GM23338 (cell line): ENCODE results near the gene FARS2. TPM values are rescaled to one million over a fixed set of nuclear protein-coding genes. Genes with fewer than 3 reads are reported as not detected.

ENCODE experiments used
- ATAC-seq: fragments of 200-7000 bp; cut with Tn5 transposase; 3 replicates; pipeline ENCODE4 v1.9.1; 2020
- DNase-seq: peaks from one replicate; pipeline ENCODE4 v3.0.0-alpha.2; 2015; ENCODE audit warnings: low spot score
- H2AFZ ChIP-seq: fragments of 200-600 bp; sonication (generic); 2 replicates; pipeline ENCODE4 v1.8.0; 2016; ENCODE audit warnings: antibody characterized with exemption, mild to moderate bottlenecking, moderate library complexity
- H3F3A ChIP-seq: fragments of 200-600 bp; sonication (generic); replicated peaks from 2 replicates; pipeline ENCODE4 v1.8.0; 2017; ENCODE audit warnings: antibody characterized with exemption, mixed run types, low read depth
- H3K27ac ChIP-seq: fragments of 200-600 bp; sonication (generic); 2 replicates; pipeline ENCODE4 v1.6.1; 2016; ENCODE audit warnings: low read depth
- H3K27me3 ChIP-seq: fragments of 200-600 bp; sonication (generic); 2 replicates; pipeline ENCODE4 v1.8.0; 2016; ENCODE audit warnings: mild to moderate bottlenecking, mixed run types, moderate library complexity; ENCODE audit not compliant: insufficient read depth
- H3K36me3 ChIP-seq: fragments of 200-600 bp; sonication (generic); 2 replicates; pipeline ENCODE4 v1.8.0; 2016; ENCODE audit warnings: mild to moderate bottlenecking; ENCODE audit not compliant: insufficient read depth
- H3K4me1 ChIP-seq: fragments of 200-600 bp; sonication (generic); 2 replicates; pipeline ENCODE4 v1.8.0; 2016; ENCODE audit warnings: mild to moderate bottlenecking, moderate library complexity; ENCODE audit not compliant: insufficient read depth
- H3K4me2 ChIP-seq: fragments of 200-600 bp; sonication (generic); 2 replicates; pipeline ENCODE4 v1.7.1; 2017; ENCODE audit warnings: mixed run types
- H3K4me3 ChIP-seq: fragments of 200-600 bp; sonication (generic); 2 replicates; pipeline ENCODE4 v1.6.1; 2016; ENCODE audit warnings: mixed run types
- H3K79me2 ChIP-seq: fragments of 200-600 bp; sonication (generic); replicated peaks from 2 replicates; pipeline ENCODE4 v1.8.0; 2017; ENCODE audit warnings: mild to moderate bottlenecking; ENCODE audit not compliant: insufficient read depth
- H3K9me2 ChIP-seq: fragments of 200-600 bp; sonication (generic); 2 replicates; pipeline ENCODE4 v1.8.0; 2017; ENCODE audit not compliant: insufficient read depth
- H4K20me1 ChIP-seq: fragments of 200-600 bp; sonication (generic); replicated peaks from 2 replicates; pipeline ENCODE4 v1.8.0; 2017; ENCODE audit warnings: mild to moderate bottlenecking; ENCODE audit not compliant: insufficient read depth
- H3K27ac Mint-ChIP-seq: 2 replicates; pipeline ENCODE4 v1.8.0; 2020; ENCODE audit warnings: inconsistent platforms, mild to moderate bottlenecking, moderate library complexity, mixed read lengths
- H3K27me3 Mint-ChIP-seq: 3 replicates; pipeline ENCODE4 v1.8.0; 2022; ENCODE audit warnings: low read depth, mild to moderate bottlenecking, moderate library complexity, mixed read lengths, inconsistent platforms; ENCODE audit not compliant: insufficient read depth, poor library complexity
- H3K36me3 Mint-ChIP-seq: 3 replicates; pipeline ENCODE4 v1.8.0; 2021; ENCODE audit warnings: low read depth, mild to moderate bottlenecking, inconsistent platforms, moderate library complexity, mixed read lengths
- H3K4me1 Mint-ChIP-seq: 3 replicates; pipeline ENCODE4 v1.8.0; 2020; ENCODE audit warnings: mild to moderate bottlenecking, inconsistent platforms, mixed read lengths
- H3K4me3 Mint-ChIP-seq: 3 replicates; pipeline ENCODE4 v1.8.0; 2021; ENCODE audit warnings: moderate library complexity, mild to moderate bottlenecking, inconsistent platforms, mixed read lengths
- H3K9me3 Mint-ChIP-seq: 3 replicates; pipeline ENCODE4 v1.8.0; 2020; ENCODE audit warnings: moderate library complexity, mild to moderate bottlenecking, inconsistent platforms, mixed read lengths
- CREB1 ChIP-seq: fragments of 250-450 bp; sonication (Bioruptor Pico); IDR thresholded peaks from 2 replicates; pipeline ENCODE4 v1.5.0; 2020; ENCODE audit warnings: low read depth, mild to moderate bottlenecking, moderate library complexity
- ETS1 ChIP-seq: IDR thresholded peaks from 2 replicates; pipeline ENCODE4 v1.6.1; 2016; ENCODE audit warnings: antibody characterized with exemption
- EZH2 ChIP-seq: fragments of 200-600 bp; sonication (generic); IDR thresholded peaks from one replicate; pipeline ENCODE4 v1.8.0; 2017; ENCODE audit warnings: antibody characterized with exemption, mild to moderate bottlenecking, low read depth; ENCODE audit not compliant: unreplicated experiment
- EZH2phosphoT487 ChIP-seq: fragments of 200-600 bp; sonication (generic); IDR thresholded peaks from one replicate; pipeline ENCODE4 v1.8.1; 2018; ENCODE audit warnings: antibody characterized with exemption; ENCODE audit not compliant: unreplicated experiment
- JUNB ChIP-seq: IDR thresholded peaks from one replicate; pipeline ENCODE4 v1.6.1; 2016; ENCODE audit warnings: antibody characterized with exemption; ENCODE audit not compliant: unreplicated experiment
- NANOG ChIP-seq: IDR thresholded peaks from 2 replicates; pipeline ENCODE4 v1.6.1; 2016; ENCODE audit warnings: antibody characterized with exemption, borderline replicate concordance
- REST ChIP-seq: IDR thresholded peaks from one replicate; pipeline ENCODE4 v1.6.1; 2018; ENCODE audit warnings: antibody characterized with exemption; ENCODE audit not compliant: unreplicated experiment
- ZNF114 ChIP-seq: fragments of 250-450 bp; sonication (Bioruptor Pico); IDR thresholded peaks from 2 replicates; pipeline ENCODE4 v1.5.0; 2020; ENCODE audit warnings: mild to moderate bottlenecking, moderate library complexity
- ZNF331 ChIP-seq: fragments of 250-450 bp; sonication (Bioruptor Pico); IDR thresholded peaks from 2 replicates; pipeline ENCODE4 v1.5.0; 2020; ENCODE audit warnings: low read depth, mild to moderate bottlenecking, moderate library complexity
- polyA plus RNA-seq: library from polyadenylated mRNA; unstranded; fragments of >200 nt; fragmentation: Nextera tagmentation; extraction: Ambion mirVana; gene quantifications from 2 replicates; pipeline ENCODE4 v1.2.1, GENCODE V29; 2016
- total RNA-seq: library from RNA; depleted of rRNA; stranded (reverse); fragments of >200 nt; shearing (Covaris generic); gene quantifications from 2 replicates; pipeline ENCODE4 v1.2.3, GENCODE V29; 2014
- TF ChIP-seq, protein P1 (sequence below), 2 experiments: fragments of 200-600 bp in 1 of 2; sonication (generic) in 1 of 2; conservative IDR thresholded peaks; 2 replicates each; pipeline versions ENCODE4 v1.5.1 to v1.6.1; 2016 to 2017; ENCODE audit warnings: antibody characterized with exemption in 2 of 2, low read depth in 2 of 2, mild to moderate bottlenecking in 2 of 2, moderate library complexity in 1 of 2

The FARS2 gene
- total and polyA plus RNA-seq, 2 experiments from 2014 or later: 7.6 to 19.0 TPM

DNA sequence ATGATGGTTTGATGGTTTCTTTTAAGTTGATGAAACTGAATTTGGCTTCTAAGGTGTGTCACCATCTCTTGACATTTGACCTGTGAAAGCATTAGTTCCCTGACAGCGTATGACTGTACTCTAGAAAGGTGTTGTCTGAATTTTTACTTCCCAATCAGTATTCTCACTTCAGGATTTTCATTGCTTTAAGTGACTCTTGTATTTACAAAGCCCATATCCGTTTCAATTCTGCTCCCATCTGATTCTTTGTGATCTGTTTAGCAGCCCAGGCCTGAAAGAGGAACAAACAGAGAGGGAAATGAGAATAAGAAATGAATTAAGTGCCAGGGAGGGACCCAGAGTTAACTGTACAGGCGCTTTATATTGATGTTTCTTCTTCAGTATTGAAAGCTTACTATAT lies 73.7 kb downstream of the FARS2 start (continued):
- TF ChIP-seq REST: no peak
- no peak for TF ChIP-seq NANOG
- TF ChIP-seq EZH2: no peak

DNA sequence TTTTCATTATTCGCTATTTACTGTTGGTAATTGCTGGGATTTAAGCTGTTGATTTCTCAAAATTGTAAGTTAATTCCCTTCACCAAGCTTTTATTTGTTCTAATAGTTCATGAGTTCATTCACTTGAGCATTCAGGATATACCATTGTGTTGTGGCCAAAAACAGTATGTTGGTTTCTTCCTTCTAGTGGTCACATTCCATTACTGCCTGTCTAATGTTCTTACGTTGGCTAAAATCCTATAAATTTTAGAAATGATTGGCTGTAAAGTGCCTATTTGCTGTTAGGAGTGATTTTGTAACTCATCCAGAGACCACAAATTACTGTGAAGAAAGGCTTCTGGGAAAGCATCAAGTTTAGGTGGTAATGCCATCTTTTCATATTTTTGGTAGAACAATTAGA lies 76.3 kb downstream of the FARS2 start:
- no peaks in the 10 kb centered on the region for H3K27me3 ChIP-seq
- DNase-seq (peak; percentile 19), ATAC-seq (no peak)
- no peaks in the 10 kb centered on the region for H3K4me1 ChIP-seq
- H3K27ac Mint-ChIP-seq: no peak overlapping the region
- no peaks in the 10 kb centered on the region for H3K36me3 Mint-ChIP-seq
- H3K9me3 Mint-ChIP-seq: no peaks in the 10 kb centered on the region
- no peaks in the 10 kb centered on the region for H3K36me3 ChIP-seq
- peaks cover 6% of the 10 kb centered on the region; the same call in 1 of the 2 replicates for H3K79me2 ChIP-seq
- peaks cover 3% of the 10 kb centered on the region for H3K27me3 Mint-ChIP-seq
- no peak overlapping the region for H3K4me3 ChIP-seq
- no peak overlapping the region for H3K4me3 Mint-ChIP-seq
- H3F3A ChIP-seq: no peaks in the 10 kb centered on the region
- peaks cover 3% of the 10 kb centered on the region; the same call in 2 of the 3 replicates for H3K4me1 Mint-ChIP-seq
- no peak overlapping the region for H2AFZ ChIP-seq
- no peaks in the 10 kb centered on the region for H3K9me2 ChIP-seq
- H4K20me1 ChIP-seq: 0 out of 2 replicates have a peak, but pooled peaks cover 3% of the 10 kb centered on the region
- H3K4me2 ChIP-seq: no peak overlapping the region
- H3K27ac ChIP-seq: no peak overlapping the region
- TF ChIP-seq ZNF331 (CRISPR knock-in tag): no peak
- TF ChIP-seq, protein P1, sequence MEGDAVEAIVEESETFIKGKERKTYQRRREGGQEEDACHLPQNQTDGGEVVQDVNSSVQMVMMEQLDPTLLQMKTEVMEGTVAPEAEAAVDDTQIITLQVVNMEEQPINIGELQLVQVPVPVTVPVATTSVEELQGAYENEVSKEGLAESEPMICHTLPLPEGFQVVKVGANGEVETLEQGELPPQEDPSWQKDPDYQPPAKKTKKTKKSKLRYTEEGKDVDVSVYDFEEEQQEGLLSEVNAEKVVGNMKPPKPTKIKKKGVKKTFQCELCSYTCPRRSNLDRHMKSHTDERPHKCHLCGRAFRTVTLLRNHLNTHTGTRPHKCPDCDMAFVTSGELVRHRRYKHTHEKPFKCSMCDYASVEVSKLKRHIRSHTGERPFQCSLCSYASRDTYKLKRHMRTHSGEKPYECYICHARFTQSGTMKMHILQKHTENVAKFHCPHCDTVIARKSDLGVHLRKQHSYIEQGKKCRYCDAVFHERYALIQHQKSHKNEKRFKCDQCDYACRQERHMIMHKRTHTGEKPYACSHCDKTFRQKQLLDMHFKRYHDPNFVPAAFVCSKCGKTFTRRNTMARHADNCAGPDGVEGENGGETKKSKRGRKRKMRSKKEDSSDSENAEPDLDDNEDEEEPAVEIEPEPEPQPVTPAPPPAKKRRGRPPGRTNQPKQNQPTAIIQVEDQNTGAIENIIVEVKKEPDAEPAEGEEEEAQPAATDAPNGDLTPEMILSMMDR (conservative IDR thresholded peaks at IDR 0.05; ENCODE audit: low read depth in 2 of 2): no peak; a peak in 1 of 4 replicates
- no peak for TF ChIP-seq EZH2phosphoT487
- no peak for TF ChIP-seq JUNB
- TF ChIP-seq EZH2: no peak
- TF ChIP-seq REST: no peak
- no peak for TF ChIP-seq ZNF114 (CRISPR knock-in tag)
- no peak for TF ChIP-seq ETS1
- no peak for TF ChIP-seq CREB1
